GM21381 (cell line): Measurements from ENCODE around the gene FAM174C.
A peak's percentile ranks its signal among the peaks of the same experiment; 100 is the strongest.

Experiments used
- ATAC-seq: cut with Tn5 transposase; IDR thresholded peaks from one replicate; pipeline ENCODE4 v1.9.1; 2021; ENCODE audit warnings: mild to moderate bottlenecking, moderate library complexity; ENCODE audit not compliant: unreplicated experiment

The FAM174C gene

GRCh38 chr19:1275260-1275975 lies at the start of gene FAM174C:
Gene FAM174C (plus strand): TSS chr19:1275530. CDS start chr19:1275550, 20 bp downstream.
- ATAC-seq: peak; percentile 70

GRCh38 chr19:1226227-1226518 lies 49.2 kb upstream of the FAM174C start:
- no peak for ATAC-seq

DNA sequence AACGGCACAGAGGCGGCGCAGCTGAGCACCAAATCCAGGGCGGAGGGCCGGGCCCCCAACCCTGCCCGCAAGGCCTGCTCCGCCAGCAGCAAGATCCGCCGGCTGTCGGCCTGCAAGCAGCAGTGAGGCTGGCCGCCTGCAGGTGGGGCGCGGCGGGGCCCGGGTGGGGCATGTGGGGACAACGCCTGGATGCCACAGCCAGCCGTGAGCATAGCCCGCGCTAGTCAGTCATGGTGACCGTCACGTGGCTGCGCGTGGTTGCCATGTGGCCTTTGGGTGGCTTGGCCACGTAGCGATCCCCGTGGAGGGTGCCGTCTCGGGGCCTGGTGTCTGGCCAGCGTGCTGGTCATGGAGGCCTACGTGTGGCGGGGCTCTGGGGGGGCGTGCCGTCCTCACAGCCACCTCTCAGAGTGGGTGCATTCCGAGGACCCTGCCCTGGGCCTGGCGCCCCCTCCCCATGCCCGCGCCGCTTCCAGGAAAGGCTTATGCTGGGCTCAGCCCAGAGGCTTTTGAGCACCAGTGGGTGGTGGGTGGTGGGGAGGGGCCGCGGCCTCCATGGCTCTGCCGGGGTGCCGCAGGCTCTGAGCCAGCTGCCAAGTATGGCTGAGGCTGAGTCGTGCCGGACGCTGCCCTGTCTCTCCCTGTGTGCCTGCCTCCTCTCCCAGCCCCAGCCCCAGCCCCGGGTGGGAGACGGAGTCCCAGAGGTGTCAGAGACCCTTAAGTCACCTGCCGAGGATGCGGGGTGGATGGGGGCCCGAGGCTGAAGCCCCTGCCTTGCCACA lies 48.6 kb upstream of the FAM174C start:
- no peak for ATAC-seq

GRCh38 chr19:1227304-1228054 lies 47.9 kb upstream of the FAM174C start:
- no peak for ATAC-seq

- no peak for ATAC-seq
Measured at GRCh38 chr19:1228161-1228957, 47.0 kb upstream of the FAM174C start.

DNA sequence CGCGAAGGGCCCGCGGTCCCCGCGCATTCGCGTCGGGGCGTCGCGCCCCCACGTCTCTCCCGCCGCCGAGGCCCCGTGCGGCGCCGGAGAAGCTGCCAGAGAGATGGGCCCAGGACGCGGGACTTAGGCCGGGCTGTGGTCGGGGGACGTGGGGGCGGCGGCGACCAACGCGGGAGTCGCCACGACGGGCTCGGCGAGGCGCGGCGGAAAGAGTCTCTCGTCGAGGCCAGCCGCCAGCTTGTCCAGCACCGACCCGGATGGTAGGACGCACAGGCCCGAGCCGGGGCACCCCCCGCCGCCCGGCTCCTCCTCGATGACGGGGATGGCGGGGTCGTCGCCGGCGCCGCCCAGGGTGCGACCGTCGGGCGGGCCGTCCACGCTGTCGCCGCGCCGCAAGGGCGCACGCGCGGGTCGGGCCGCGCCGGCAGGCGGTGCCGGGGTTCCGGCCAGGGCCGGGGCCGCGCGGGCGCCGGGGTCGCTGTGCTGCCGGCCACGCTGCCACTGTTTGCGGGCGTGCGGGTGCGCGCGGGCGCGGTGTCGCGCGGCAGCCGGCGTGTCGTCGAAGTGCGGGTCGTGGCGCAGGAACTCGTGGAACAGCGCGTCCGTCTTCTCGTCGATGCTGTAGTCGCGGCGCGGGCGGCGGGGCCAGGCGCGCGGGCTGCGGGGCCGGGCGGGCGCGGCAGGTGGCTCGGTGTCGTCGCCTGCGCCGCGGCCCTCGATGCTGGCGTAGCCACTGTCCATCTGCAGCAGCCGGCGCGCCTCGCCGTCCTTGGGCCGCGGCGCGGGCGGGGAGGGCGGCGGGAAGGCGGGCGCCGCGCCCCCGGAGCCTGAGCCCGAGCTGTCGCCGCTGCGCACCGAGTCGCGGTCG lies 46.0 kb upstream of the FAM174C start:
- no peak for ATAC-seq

GRCh38 chr19:1229924-1230782 lies 45.2 kb upstream of the FAM174C start:
- no peak for ATAC-seq

DNA sequence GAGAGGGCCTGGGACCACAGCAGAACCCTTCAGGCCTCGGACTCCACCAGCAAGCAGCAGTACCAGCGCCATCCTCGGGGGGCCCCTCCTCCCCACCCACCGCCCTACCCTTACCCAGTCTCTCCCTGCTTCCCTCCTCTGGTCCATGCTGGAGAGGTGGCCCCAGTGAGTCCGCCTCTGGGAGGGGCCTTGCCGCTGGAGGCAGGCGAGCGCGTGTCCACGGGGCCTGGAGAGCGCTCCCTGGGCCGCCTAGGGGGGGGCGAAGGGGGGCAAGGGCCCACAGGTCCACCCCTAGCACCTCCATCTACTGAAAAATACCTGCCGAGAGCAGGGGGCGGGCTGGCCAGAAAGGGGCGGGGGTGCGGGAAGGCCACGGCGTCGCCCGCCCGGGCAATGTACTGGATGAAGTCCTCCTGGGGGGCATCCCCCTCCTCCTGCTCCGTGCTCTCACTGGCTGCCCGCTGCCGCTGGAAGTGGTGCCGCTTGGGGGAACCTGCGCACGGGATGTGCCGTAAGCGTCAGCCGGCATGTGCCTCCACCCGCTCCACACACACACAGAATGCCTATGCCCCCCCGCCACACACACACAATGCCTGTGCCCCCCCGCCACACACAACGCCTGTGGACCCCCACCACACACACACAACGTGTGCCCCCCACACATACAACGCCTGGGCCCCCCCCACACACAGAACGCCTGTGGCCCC lies 44.4 kb upstream of the FAM174C start:
- ATAC-seq: no peak

DNA sequence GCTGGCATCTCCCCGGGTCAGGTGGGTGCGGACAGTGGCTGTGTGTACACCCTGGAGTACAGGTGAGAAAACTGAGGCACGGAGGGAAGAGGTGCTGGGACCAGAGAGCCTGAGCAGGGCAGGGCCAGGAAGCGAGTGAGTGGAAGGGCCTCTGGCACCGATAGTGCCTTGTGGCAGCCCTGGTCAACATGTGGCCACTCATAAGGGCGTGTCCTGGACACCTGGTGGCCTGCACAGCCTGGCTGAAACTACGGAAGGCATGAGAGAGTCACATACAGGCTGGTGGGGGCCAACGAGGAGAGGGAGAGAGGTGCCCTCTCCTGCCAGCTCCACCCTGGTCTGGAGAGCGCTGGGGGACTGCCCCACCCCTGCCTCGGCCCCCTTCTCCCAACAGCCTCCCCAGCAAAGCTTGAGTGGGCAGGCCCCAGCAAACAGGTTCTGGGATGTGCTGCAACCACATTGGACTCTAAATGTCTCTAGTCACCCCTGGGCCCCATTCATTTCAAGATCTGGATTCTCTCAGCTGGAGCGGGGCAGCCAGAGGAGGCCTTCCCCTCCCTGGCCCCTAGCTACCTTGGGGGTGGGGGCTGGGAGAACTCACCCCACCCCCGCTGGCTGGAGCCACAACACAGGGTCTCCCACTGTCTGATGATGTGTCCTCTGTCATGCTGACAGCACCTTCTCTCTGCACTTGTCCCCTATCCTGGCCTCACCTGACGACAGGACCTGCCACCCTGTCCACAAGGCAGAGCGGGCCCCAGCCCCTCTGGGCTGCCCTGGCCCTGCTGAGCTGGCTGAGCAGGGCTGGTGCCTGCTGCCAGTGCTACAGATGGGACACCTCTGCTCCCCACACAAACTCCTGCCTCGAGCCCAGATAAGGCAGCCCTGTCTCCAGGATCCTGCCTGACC lies 43.3 kb upstream of the FAM174C start:
- ATAC-seq: no peak

GRCh38 chr19:1232652-1233072 lies 42.7 kb upstream of the FAM174C start:
- ATAC-seq: no peak

DNA sequence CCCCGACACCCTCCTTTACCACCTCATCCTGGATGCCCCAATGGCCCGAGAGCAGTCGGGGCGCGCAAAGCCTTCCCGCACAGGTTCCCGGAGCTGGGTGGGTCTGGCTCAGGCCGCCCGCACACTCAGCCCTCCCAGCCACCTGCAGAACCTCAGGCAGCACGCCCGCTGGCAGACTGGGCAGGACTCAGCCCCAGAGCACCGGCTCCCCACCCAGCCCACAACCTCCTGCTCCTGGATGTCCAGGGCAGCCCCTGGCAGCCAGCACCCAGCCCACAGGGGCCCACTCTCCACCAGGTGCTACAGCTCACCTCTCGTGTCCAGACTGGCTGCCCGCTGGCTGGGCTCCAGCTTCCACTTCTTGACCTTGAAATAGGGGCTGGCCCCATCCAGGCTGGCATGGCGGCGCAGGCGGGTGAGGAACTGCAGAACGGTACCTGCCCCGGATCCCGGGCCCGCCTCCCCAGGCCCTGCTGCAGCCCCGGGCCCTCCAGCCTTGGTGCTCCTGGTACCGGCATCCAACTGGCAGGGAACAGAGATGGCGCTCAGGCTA lies 42.1 kb upstream of the FAM174C start:
- no peak for ATAC-seq

DNA sequence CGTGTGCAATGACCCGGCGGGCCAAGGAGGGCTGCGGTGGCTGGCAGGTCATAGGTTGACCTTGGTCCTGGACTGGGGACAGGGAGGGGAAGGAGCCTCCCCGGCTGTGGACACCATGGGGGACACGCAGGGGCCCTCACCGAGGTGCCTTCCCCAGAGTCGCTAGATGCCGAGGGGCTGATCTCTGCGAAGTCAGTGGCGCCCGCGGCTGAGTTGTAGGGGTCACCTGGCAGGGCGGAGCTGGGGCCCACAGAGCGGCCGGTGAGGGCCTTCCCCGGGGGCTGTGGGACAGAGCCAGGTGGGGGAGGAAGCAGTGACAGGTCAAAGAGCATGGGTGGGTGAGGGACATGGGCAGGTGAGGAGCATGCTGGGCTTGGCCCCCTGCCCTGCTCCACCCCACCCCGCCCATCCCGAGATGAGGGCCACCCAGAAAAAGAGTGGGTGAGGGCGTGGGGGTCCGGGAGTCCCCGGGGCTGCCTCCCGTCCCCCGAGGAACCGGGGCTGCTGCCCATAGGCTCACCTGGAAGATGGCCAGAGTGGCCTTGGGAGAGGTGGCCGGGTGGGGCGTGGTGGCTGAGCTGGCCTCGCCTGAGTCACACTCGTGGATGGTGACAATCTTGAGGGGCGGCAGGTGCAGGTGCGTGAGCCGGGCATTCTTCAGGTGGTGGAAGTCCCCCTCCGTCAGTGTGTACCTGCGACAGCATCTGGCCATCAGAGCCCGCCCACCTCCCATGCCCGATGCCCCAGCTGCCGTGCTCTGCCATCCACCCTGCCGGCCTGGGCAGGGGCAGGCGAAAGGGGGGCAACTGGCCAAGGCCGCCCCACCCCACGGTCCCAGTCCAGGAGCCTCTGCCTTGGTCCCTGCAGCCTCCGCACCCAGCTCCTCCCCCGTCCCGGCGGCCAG lies 41.0 kb upstream of the FAM174C start:
- no peak for ATAC-seq

DNA sequence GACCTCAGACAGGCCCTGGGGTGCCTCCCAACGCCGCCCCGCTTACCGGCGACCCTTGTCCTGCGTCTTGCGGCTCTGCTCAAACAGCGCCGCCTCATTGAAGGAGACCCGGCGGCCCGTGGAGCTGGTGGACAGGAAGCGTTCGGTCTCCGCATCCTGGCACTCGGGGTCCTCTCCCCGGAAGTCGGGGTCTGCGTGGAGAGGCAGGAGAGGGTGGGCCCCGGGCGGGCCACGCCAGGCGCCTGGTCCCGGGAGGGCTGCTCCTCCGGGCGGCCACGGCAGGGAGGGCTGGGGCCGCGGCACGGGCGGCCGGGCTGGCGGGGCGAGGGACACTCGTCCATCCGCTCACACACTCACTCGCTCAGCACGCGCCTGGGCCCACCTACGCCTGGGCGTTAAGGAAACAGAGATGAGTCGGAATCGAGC lies 40.4 kb upstream of the FAM174C start:
- no peak for ATAC-seq

- no peak for ATAC-seq
Measured at GRCh38 chr19:1235625-1236538, 39.4 kb upstream of the FAM174C start.

GRCh38 chr19:1236576-1236975 lies 38.8 kb upstream of the FAM174C start:
- no peak for ATAC-seq
